DMS53 treated with DMSO at 0.1 percent for 48 hours (cell line): Measurements from ENCODE around the gene WNT3A.
"Not testable (repeated sequence)": the region's sequence is repeated elsewhere in the genome, so short reads cannot be mapped to it uniquely, and the experiment has no call there.

ENCODE experiments used
- DNase-seq: peaks from one replicate; lab custom pipeline; 2025; ENCODE audit not compliant: unreplicated experiment; lab: John Stamatoyannopoulos, UW

The WNT3A gene

GRCh38 chr1:228011721-228012311, 5.0 kb downstream of the WNT3A start:
- DNase-seq: no peak

GRCh38 chr1:228012555-228012954, 5.8 kb downstream of the WNT3A start:
- DNase-seq: no peak

DNA sequence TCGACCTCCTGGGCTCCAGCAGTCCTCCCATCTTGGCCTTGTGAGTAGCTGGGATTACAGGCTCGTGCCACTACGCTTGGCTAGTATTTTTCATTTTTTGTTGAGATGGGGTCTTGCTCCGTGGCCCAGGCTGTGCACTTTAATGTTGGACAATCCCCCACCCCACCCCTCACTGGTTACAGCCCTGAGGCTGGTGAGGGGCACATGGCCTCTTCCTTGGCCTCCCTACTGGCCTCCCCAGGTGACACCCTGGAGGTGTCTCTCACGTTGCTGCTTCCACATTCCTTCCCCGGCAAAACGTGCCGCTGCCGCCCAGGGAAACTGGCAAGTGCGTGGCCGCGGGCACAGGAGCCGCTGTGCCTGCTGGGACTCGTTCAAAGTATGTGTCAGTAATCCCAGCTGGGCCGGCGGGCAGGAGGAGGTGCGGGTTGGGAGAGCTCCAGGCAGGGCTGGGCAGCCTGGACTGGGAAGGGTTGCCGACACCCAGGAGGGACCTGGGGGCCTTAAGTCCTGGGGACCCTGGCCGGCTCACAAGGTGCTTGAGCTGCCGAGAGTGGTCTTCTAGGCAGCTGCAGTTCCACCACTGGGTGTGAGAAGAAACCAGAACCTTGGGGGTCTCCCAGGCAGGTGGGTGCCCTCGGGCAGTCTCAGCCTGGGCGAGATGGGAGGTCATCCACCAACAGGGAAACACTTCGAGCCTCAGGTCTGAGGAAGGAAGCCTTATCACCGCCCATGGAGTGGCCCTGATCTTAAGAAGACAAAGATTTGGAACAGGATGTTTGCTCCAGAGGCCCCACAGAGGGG, 6.5 kb downstream of the WNT3A start:
- no peak for DNase-seq

DNA sequence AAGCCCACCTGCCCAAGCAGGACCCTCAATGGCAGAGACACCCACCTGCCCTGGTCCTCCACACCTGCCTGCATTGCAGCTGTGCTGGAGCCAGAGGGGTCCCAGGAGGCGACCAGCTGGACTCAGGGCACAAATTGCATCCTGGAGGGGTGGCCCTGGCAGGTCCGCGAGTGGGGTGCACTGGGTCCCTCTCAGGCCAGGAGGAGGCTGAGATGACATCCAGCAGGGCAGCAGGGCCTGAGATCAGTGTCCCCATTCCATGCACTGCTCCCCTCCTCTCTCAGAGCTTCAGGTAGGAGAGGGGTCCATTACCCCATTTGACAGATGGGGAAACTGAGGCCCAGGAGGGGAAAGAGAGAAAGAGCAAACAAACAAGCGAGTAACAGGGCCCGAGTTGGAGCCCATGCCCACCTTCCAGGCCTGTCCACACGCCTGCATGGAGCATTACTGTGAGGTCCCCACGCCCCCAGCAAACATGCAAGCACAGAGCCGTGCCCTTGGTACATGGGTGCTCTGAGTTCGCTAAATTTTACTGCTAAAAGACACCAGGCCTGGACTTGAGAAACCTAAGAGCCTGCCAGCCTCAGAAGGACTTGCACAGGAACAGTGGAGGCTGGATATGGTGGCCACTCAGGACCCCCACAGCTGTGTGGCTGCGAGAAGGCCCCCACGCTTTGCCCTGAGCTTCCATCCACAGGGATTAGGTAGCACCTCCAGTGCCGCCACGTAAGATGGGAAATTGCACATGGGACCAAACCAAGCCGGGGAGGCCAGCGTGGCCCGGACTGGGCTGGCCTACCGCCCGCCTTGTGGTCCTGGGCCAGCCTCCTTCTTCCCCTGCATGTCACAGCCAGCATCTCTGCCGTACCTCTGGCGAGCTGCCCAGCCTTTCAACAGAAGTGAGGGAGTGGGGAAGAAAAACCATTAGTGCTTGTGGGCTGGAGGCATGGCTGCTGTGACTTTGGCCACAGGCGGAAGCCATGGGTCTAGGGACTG, 7.4 kb downstream of the WNT3A start:
- DNase-seq: no peak

- DNase-seq: no peak
Observed at GRCh38 chr1:228015276-228016180, 8.7 kb downstream of the WNT3A start.

- DNase-seq: no peak
Observed at GRCh38 chr1:228016181-228016510, 9.3 kb downstream of the WNT3A start.

DNA sequence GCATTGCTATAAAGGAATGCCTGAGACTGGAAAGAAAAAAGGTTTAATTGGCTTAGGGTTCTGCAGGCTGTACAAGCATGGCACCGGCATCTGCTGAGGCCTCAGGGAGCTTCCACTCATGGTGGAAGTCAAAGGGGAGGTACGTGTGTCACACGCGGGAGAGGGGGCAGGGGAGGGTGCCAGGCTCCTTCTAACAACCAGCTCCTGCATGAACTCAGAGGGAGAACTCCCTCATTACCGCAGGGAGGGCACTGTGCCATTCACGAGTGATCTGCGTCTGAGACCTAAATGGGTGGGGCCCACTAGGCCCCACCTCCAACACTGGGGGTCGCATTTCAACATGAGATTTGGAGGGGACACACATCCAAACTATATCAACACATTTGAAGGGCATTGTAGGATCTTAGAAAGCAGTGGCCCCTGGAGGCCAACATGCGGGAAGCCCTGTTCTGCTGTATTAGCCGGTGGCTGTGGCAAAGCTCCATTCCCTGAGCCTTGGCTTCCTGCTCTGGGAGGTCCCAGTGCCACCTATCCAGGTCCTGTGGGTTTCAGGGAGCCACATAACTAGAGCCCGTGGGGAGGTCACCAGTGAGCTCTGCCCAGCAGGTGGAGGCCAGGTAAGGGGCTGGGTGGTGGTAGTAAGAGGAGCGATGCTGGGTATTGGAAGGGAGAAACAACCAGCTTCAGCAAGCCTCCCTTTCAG, 10.0 kb downstream of the WNT3A start:
- DNase-seq: no peak

DNA sequence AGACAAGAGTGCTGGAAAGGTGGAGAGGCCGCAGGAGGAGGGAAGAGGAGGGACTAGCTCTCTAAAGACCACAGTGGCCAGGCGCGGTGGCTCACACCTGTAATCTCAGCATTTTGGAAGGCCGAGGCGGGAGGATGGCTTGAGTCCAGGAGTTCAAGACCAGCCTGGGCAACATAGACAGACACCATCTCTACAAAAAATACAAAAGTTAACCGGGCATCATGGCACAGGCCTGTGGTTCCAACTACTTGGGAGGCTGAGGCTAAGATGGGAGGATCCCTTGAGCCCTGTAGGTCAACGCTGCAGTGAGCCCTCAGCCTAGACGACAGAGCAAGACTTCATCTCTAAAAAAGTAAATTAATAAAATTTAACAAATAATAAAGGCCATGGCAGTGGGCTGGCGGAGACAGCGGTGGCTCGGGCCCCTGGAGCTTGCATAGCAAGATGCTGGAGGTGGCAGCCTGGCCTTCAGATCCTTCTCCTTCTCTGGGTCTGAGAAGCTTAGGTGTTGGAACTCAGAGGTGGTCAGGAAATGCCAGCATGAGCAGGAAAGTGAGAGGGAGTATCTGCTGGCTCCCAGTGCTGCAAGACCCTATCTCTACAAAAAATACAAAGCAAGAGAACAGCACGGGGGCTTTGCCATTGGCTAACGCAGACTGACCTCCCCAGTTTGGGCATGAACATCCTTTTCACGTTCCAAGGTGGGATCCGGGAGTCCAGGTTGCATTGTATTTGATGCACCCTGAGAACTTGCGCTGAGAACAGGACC, 10.7 kb downstream of the WNT3A start:
- no peak for DNase-seq

DNA sequence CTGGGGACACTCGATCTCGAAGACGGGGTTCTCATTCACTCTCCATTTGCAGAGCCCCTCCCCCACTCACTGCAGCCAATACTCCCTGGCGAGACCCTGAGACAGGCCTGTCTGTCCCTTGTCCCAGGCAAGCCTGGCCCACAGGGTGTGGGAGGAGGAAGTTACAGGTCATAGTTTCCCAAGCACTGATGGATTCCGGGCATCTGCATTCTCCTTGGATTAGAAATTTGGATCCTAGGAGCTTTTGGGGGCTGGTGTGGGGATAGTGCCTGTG, 11.3 kb downstream of the WNT3A start:
- DNase-seq: no peak

DNA sequence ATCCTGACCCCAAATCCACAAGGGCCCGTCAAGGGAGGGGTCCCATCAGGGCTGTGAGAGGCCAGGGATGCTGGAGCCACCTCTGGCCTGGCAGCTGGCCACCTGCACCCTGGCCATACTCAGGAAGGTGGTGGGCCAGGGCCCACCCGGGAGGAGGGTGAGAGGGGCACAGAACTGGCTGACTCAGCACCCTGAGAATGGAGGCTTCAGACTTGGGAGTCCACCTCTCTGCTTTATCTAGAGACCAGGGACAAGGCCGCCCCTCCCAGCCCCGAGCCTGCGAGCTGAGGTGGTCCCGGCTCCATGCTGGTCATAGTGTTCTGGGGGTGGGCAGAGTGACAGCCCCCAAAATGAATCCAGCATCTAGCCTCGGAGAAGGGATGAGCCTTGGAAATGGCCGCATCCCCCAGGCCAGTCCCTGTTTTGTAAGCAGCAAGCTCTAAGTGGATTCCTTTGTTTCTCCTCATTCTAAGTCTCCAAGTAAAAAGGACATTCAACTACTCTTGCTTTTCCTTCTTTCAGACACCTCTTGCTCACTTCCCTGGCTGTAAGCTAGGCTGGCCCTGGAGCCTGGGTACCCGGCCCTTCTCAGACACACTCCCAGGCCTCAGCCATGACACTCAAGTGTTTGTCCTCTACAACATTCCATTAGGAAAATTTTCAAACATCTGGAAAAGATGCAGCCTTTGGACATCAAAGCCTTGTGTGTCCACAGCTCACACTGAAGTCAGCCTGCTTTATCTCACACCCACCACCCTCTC, 12.3 kb downstream of the WNT3A start:
- no peak for DNase-seq

DNA sequence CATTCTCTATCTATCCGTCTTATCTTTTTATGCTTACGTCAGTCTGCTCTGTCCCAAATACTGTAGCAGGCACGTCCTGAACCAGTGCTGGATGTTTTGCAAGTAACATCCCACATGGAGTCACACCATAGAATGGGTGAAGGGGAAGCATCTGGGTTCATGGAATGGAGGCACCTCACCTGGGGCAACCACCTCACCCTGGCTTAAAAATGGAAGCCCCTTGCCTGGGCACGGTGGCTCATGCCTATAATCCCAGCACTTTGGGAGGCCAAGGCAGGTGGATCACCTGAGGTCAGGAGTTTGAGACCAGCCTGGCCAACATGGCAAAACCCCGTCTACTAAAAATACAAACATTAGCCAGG, 12.9 kb downstream of the WNT3A start:
- not testable (repeated sequence) for DNase-seq

DNA sequence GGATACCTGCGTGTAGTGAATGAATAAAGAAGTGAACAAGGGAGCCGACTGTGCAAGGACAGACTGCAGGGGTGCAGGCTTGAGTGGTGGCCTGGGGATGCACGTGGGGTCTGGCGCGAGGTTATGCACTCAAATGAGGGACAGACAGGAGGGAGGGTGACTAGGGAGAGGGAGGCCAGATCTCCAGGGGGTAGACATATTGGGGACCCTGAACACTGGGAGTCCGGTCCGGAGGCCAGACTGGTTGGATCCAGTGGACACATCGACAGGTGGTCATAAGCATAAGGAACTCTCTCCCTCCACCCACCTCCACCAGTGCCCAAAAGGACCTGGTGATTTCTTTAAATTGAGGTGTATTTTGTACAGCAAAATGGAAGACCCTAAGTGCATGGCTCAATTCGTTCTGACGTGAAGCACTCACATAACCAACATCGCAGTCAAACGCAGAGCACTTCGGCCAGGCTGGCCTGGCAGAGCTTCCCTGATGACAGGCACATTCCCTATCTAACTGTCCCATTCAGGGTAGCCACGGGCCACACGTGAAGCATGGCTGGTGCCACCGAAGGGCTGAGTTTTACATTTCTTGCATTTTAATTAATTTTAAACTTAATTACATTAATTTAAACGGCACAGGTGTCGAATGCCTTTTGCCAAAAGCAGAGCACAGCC, 14.0 kb downstream of the WNT3A start:
- no peak for DNase-seq

GRCh38 chr1:228021355-228022030, 14.7 kb downstream of the WNT3A start:
- DNase-seq: no peak

DNA sequence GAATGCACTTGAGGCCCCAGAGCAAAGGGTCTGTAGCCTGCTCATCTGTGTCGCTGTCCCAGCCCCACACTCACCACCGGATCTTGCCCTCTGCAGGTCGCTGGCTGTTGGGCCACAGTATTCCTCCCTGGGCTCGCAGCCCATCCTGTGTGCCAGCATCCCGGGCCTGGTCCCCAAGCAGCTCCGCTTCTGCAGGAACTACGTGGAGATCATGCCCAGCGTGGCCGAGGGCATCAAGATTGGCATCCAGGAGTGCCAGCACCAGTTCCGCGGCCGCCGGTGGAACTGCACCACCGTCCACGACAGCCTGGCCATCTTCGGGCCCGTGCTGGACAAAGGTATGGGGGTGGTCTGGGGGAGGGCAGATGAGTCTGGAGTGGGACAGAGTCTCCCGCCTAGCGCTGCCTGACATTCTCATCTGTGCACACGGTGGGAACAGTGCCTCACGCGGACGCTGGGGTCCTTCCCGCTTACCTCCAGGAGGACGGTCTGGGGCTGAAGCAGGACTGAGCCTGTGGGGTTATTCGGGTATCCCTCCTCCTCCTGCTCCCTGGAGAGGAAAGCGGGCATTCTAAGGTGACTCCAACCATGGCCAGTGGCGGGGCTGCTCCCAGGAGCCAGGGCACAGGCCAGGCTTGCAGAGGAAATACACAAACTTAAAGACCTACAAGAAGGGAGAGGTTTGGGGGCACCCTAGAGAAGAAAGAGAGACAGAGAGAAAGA, 15.9 kb downstream of the WNT3A start:
- no peak for DNase-seq

DNA sequence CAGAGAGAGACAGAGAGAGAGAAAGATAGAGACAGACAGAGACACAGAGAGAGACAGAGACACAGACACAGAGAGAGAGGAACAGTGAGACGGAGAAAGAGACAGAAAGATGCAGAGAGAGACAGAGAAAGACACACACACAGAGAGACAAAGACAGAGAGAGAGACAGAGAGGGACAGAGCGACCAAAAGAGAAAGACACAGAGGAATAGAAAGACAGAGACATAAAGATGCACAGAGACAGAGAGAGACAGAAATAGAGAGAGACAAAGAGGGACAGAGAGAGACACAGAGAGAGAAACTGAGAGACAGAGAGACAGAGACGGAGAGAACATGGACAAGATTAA, 16.5 kb downstream of the WNT3A start:
- no peak for DNase-seq

- DNase-seq: no peak
Observed at GRCh38 chr1:228029281-228029680, 22.5 kb downstream of the WNT3A start.

- no peak for DNase-seq
Observed at GRCh38 chr1:228030451-228031201, 23.8 kb downstream of the WNT3A start.
